ENCODE data around the gene AGTRAP. TPM values are rescaled to one million over a fixed set of nuclear protein-coding genes. Genes with fewer than 3 reads are reported as not detected.

Gene AGTRAP
- total and polyA plus RNA-seq, 2 of the 8 experiments (the other 6 are each of a cell fraction or from before 2014, with no cell fraction given) = 69.7 to 192 TPM

GRCh38 chr1:11784993-11785769 is 49.2 kb downstream of the AGTRAP start (continued):
- no peak for TF ChIP-seq CBX8 (IDR thresholded peaks at IDR 0.05; ENCODE audit: borderline replicate concordance, low read depth, low read length)
- peak; percentile 43 to 68; a peak in 3 of 4 replicates for TF ChIP-seq RAD21 (IDR thresholded peaks at IDR 0.05 in 1 of 2, conservative IDR thresholded peaks at IDR 0.05 in 1 of 2; ENCODE audit: low read depth in 2 of 2, low read length in 2 of 2)
- TF ChIP-seq, protein P1, sequence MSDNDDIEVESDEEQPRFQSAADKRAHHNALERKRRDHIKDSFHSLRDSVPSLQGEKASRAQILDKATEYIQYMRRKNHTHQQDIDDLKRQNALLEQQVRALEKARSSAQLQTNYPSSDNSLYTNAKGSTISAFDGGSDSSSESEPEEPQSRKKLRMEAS (IDR thresholded peaks at IDR 0.05) = peak; percentile 41
- no peak for TF ChIP-seq RFX5 (IDR thresholded peaks at IDR 0.05; ENCODE audit: borderline replicate concordance, low read depth, low read length)
- TF ChIP-seq MAFK (IDR thresholded peaks at IDR 0.05; ENCODE audit: low read depth, low read length) = no peak
- TF ChIP-seq SRF (IDR thresholded peaks at IDR 0.05; ENCODE audit: low read depth, low read length) = 0 out of 2 replicates have a peak, but pooled peaks have one; percentile 3
- TF ChIP-seq SP1 (IDR thresholded peaks at IDR 0.05; ENCODE audit: low read depth, low read length) = no peak
- TF ChIP-seq POLR2AphosphoS5 (IDR thresholded peaks at IDR 0.05; ENCODE audit: low read depth, low read length) = no peak
- no peak for TF ChIP-seq BACH1 (IDR thresholded peaks at IDR 0.05; ENCODE audit: low read length)
- no peak for TF ChIP-seq JUND (IDR thresholded peaks at IDR 0.05; ENCODE audit: low read length)
- TF ChIP-seq SP2 (IDR thresholded peaks at IDR 0.05; ENCODE audit: low read length) = no peak
- no peak for TF ChIP-seq NRF1 (IDR thresholded peaks at IDR 0.05; ENCODE audit: low read depth, low read length)
- TF ChIP-seq CBX5 (IDR thresholded peaks at IDR 0.05; ENCODE audit: low read depth, low read length) = no peak
- TF ChIP-seq KDM1A (IDR thresholded peaks at IDR 0.05; ENCODE audit: borderline replicate concordance, low read length) = 0 out of 2 replicates have a peak, but pooled peaks have one; percentile 22

Measured in H1 (cell line).